Measurements from ENCODE around the gene FBLN1. TPM values are rescaled to one million over a fixed set of nuclear protein-coding genes. Genes with fewer than 3 reads are reported as not detected.

FBLN1 gene
- total RNA-seq, 1 donor from 2014 or later, result 18.2 TPM

GRCh38 chr22:45649809-45650208, 147.1 kb downstream of the FBLN1 start:
- Histone ChIP-seq H3K4me3 (ENCODE audit: low read depth, low read length) (no peak overlapping the region), H3K36me3 (ENCODE audit: control insufficient read depth, insufficient read depth, low read length) (no peaks in the 10 kb centered on the region), H3K27me3 (ENCODE audit: control insufficient read depth, insufficient read depth, low read length) (peaks cover 3% of the 10 kb centered on the region)
- no peak for FAIRE-seq
- DNase-seq (ENCODE audit: low read depth), result no peak
- TF ChIP-seq CTCF (IDR thresholded peaks at IDR 0.05; ENCODE audit: insufficient read depth, low read length, severe bottlenecking), result no peak

GRCh38 chr22:45650721-45651120, 148.0 kb downstream of the FBLN1 start:
- no peak for FAIRE-seq
- no peaks in the 10 kb centered on the region for H3K36me3 ChIP-seq (ENCODE audit: control insufficient read depth, insufficient read depth, low read length)
- no peak for DNase-seq (ENCODE audit: low read depth)
- TF ChIP-seq CTCF (IDR thresholded peaks at IDR 0.05; ENCODE audit: insufficient read depth, low read length, severe bottlenecking), result no peak
- peaks cover 3% of the 10 kb centered on the region for H3K27me3 ChIP-seq (ENCODE audit: control insufficient read depth, insufficient read depth, low read length)
- H3K4me3 ChIP-seq (ENCODE audit: low read depth, low read length), result no peak overlapping the region

Other genes starting within 250 kb of the FBLN1 start
- not detected in 2 replicates for gene UPK3A, start 217.9 kb upstream of the FBLN1 start, total RNA-seq
- gene FAM118A, start 192.9 kb upstream of the FBLN1 start, total RNA-seq, result 16.3 and 28.2 TPM in 2 replicates
- not detected in 2 replicates for gene SMC1B, start 89.3 kb upstream of the FBLN1 start, total RNA-seq
- gene RIBC2, start 89.2 kb upstream of the FBLN1 start, total RNA-seq, result 0.26 TPM in 1 of 2 replicates, not detected in the other
- gene ATXN10, start 169.0 kb downstream of the FBLN1 start, total RNA-seq, result 69.4 and 81.9 TPM in 2 replicates